HepG2 (cell line): ENCODE data around the gene MSI2. TPM values are rescaled to one million over a fixed set of nuclear protein-coding genes. Genes with fewer than 3 reads are reported as not detected.

Experiments used
- CCAR2 ChIP-seq: fragments of 200-400 bp; formaldehyde crosslinking; optimal IDR thresholded peaks from 2 replicates; pipeline ENCODE3; 2018; ENCODE audit warnings: low read depth, mild to moderate bottlenecking, low read length, moderate library complexity
- CEBPB ChIP-seq: IDR thresholded peaks from 2 replicates; pipeline ENCODE4 v1.6.1; 2011; ENCODE audit warnings: low read depth, low read length, improper control_type of control experiment, borderline replicate concordance
- DMAP1 ChIP-seq: IDR thresholded peaks from 2 replicates; pipeline ENCODE4 v1.6.1; 2016
- HHEX ChIP-seq: IDR thresholded peaks from 2 replicates; pipeline ENCODE4 v1.6.1; 2016; ENCODE audit warnings: control low read depth
- HOXA5 ChIP-seq: sonication (generic); formaldehyde crosslinking; IDR thresholded peaks from 2 replicates; pipeline ENCODE4 v1.4.0; 2020; ENCODE audit warnings: missing genetic modification reagents
- KDM2A ChIP-seq: sonication (generic); formaldehyde crosslinking; IDR thresholded peaks from 2 replicates; pipeline ENCODE4 v1.4.0; 2020; ENCODE audit warnings: low read depth, missing genetic modification reagents, borderline replicate concordance
- KLF9 ChIP-seq: IDR thresholded peaks from 2 replicates; pipeline ENCODE4 v1.6.1; 2016; ENCODE audit warnings: low read depth
- MBNL3 ChIP-seq: fragments of 250-450 bp; sonication (Bioruptor Pico); conservative IDR thresholded peaks from 2 replicates; pipeline ENCODE4 v1.8.0; 2022; ENCODE audit warnings: mild to moderate bottlenecking, inconsistent platforms
- NCOR1 ChIP-seq: fragments of 200-600 bp; sonication (generic); IDR thresholded peaks from 2 replicates; pipeline ENCODE4 v1.7.0; 2017; ENCODE audit warnings: antibody characterized with exemption, low read length, borderline replicate concordance
- NR2C2 ChIP-seq: sonication (generic); formaldehyde crosslinking; IDR thresholded peaks from 2 replicates; pipeline ENCODE4 v1.4.0; 2020; ENCODE audit warnings: missing genetic modification reagents, mild to moderate bottlenecking, moderate library complexity, borderline replicate concordance
- SP5 ChIP-seq: IDR thresholded peaks from 2 replicates; pipeline ENCODE4 v1.6.1; 2016; ENCODE audit warnings: low read depth, borderline replicate concordance
- STAG1 ChIP-seq: sonication (generic); formaldehyde crosslinking; IDR thresholded peaks from 2 replicates; pipeline ENCODE4 v1.4.0; 2020; ENCODE audit warnings: missing genetic modification reagents
- ZNF234 ChIP-seq: sonication (generic); formaldehyde crosslinking; conservative IDR thresholded peaks from 2 replicates; pipeline ENCODE4 v1.5.1; 2020; ENCODE audit warnings: mild to moderate bottlenecking, missing genetic modification reagents
- ZNF24 ChIP-seq: fragments of 450-650 bp; IDR thresholded peaks from 2 replicates; pipeline ENCODE4 v1.6.1; 2017; ENCODE audit warnings: antibody characterized with exemption, mild to moderate bottlenecking
- ZNF251 ChIP-seq: sonication (generic); formaldehyde crosslinking; IDR thresholded peaks from 2 replicates; pipeline ENCODE4 v1.9.0; 2021; ENCODE audit warnings: mild to moderate bottlenecking, missing genetic modification reagents
- ZNF264 ChIP-seq: sonication (generic); formaldehyde crosslinking; IDR thresholded peaks from 2 replicates; pipeline ENCODE4 v1.4.0; 2020; ENCODE audit warnings: missing genetic modification reagents
- ZNF768 ChIP-seq: sonication (generic); formaldehyde crosslinking; IDR thresholded peaks from 2 replicates; pipeline ENCODE4 v1.4.0; 2020; ENCODE audit warnings: missing genetic modification reagents
- ZNF772 ChIP-seq: sonication (generic); formaldehyde crosslinking; IDR thresholded peaks from 2 replicates; pipeline ENCODE4 v1.5.0; 2020; ENCODE audit warnings: mild to moderate bottlenecking, missing genetic modification reagents
- ZNF891 ChIP-seq: sonication (generic); formaldehyde crosslinking; IDR thresholded peaks from 2 replicates; pipeline ENCODE4 v1.5.0; 2020; ENCODE audit warnings: mild to moderate bottlenecking, missing genetic modification reagents
- polyA plus RNA-seq, 8 experiments: library from polyadenylated mRNA; depleted of rRNA in 3 of 8; stranded (reverse) in 7 of 8; unstranded in 1 of 8; fragments of >200 nt; fragmentation: Illumina TruSeq in 4 of 8; extraction: Trizol in 4 of 8; gene quantifications; 2 replicates each; pipeline versions ENCODE4 v1.2.1 to v1.2.3, GENCODE V29; 2011 to 2016; ENCODE audit warnings: low read depth in 4 of 8, missing spikeins in 1 of 8, mixed read lengths in 1 of 8; ENCODE audit not compliant: insufficient read depth in 1 of 8
- total RNA-seq, 5 experiments: library from RNA; depleted of rRNA; stranded (reverse); fragments of >200 nt; fragmentation: Illumina TruSeq; extraction: Trizol; gene quantifications; 2 replicates each; pipeline ENCODE4 v1.2.3, GENCODE V29; 2016; ENCODE audit warnings: low read depth in 1 of 5
- TF ChIP-seq, protein P1 (sequence below): sonication (generic); formaldehyde crosslinking; IDR thresholded peaks from 2 replicates; pipeline ENCODE4 v1.4.0; 2020; ENCODE audit warnings: missing genetic modification reagents, mild to moderate bottlenecking, borderline replicate concordance
- TF ChIP-seq, protein P2 (sequence below): sonication (generic); formaldehyde crosslinking; IDR thresholded peaks from 2 replicates; pipeline ENCODE4 v1.4.0; 2020; ENCODE audit warnings: missing genetic modification reagents

The MSI2 gene
- total and polyA plus RNA-seq, 2 of the 13 experiments (the other 11 are each of a cell fraction or from before 2014, with no cell fraction given), result 77.5 to 78.4 TPM

DNA sequence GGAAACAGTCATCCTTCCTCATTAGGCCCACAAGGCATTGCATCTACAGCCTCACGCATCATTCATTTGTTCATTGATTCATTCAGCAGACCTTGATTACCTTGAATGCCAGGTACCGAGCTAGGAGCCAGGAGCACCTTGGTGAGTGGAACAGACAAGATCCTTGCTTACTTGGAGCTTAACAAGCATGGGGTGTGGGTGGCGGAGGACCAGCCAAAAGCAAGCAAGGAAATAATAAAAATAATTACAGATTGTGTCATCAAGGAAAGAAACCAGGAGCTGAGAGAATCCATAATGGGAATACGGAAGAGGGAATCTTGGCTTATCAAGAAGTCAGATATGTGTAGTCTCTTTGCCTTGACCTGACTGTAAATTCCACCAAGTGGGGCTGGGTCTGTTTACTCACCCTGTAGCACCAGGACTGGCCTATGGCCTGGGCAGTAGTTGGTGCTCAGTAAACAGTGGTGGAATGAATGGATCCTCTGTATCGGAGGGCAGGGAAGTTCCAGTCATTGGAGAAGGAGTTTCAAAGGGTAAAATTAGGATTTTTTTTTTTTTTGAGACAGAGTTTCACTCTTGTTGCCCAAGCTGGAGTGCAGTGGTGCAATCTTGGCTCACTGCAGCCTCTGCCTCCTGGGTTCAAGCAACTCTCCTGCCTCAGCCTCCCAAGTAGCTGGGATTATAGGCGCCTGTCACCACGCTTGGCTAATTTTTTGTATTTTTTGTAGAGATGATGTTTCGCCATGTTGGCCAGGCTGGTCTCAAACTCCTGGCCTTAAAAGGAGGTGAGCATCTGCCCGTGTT lies 157.7 kb downstream of the MSI2 start (continued):
- TF ChIP-seq, protein P1, sequence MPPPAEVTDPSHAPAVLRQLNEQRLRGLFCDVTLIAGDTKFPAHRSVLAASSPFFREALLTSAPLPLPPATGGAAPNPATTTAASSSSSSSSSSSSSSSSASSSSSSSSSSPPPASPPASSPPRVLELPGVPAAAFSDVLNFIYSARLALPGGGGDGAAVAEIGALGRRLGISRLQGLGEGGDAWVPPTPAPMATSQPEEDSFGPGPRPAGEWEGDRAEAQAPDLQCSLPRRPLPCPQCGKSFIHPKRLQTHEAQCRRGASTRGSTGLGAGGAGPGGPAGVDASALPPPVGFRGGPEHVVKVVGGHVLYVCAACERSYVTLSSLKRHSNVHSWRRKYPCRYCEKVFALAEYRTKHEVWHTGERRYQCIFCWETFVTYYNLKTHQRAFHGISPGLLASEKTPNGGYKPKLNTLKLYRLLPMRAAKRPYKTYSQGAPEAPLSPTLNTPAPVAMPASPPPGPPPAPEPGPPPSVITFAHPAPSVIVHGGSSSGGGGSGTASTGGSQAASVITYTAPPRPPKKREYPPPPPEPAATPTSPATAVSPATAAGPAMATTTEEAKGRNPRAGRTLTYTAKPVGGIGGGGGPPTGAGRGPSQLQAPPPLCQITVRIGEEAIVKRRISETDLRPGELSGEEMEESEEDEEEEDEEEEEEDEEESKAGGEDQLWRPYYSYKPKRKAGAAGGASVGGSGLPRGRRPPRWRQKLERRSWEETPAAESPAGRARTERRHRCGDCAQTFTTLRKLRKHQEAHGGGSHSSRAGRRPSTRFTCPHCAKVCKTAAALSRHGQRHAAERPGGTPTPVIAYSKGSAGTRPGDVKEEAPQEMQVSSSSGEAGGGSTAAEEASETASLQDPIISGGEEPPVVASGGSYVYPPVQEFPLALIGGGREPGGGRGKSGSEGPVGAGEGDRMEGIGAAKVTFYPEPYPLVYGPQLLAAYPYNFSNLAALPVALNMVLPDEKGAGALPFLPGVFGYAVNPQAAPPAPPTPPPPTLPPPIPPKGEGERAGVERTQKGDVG (CRISPR knock-in tag), result peak; percentile 98
- no peak for TF ChIP-seq ZNF768 (CRISPR knock-in tag)
- no peak; the same call in 1 of the 2 replicates for TF ChIP-seq ZNF891
- TF ChIP-seq ZNF772 (CRISPR knock-in tag), result 0 out of 2 replicates have a peak, but pooled peaks have one; percentile 15
- TF ChIP-seq ZNF234 (CRISPR knock-in tag), result no peak
- TF ChIP-seq KDM2A (CRISPR knock-in tag), result peak; percentile 88
- TF ChIP-seq NR2C2 (CRISPR knock-in tag), result peak; percentile 82
- no peak for TF ChIP-seq HOXA5 (CRISPR knock-in tag)
- peak; percentile 86 for TF ChIP-seq SP5 (CRISPR knock-in tag)
- TF ChIP-seq HHEX (CRISPR knock-in tag), result no peak; the same call in 1 of the 2 replicates
- TF ChIP-seq, protein P2, sequence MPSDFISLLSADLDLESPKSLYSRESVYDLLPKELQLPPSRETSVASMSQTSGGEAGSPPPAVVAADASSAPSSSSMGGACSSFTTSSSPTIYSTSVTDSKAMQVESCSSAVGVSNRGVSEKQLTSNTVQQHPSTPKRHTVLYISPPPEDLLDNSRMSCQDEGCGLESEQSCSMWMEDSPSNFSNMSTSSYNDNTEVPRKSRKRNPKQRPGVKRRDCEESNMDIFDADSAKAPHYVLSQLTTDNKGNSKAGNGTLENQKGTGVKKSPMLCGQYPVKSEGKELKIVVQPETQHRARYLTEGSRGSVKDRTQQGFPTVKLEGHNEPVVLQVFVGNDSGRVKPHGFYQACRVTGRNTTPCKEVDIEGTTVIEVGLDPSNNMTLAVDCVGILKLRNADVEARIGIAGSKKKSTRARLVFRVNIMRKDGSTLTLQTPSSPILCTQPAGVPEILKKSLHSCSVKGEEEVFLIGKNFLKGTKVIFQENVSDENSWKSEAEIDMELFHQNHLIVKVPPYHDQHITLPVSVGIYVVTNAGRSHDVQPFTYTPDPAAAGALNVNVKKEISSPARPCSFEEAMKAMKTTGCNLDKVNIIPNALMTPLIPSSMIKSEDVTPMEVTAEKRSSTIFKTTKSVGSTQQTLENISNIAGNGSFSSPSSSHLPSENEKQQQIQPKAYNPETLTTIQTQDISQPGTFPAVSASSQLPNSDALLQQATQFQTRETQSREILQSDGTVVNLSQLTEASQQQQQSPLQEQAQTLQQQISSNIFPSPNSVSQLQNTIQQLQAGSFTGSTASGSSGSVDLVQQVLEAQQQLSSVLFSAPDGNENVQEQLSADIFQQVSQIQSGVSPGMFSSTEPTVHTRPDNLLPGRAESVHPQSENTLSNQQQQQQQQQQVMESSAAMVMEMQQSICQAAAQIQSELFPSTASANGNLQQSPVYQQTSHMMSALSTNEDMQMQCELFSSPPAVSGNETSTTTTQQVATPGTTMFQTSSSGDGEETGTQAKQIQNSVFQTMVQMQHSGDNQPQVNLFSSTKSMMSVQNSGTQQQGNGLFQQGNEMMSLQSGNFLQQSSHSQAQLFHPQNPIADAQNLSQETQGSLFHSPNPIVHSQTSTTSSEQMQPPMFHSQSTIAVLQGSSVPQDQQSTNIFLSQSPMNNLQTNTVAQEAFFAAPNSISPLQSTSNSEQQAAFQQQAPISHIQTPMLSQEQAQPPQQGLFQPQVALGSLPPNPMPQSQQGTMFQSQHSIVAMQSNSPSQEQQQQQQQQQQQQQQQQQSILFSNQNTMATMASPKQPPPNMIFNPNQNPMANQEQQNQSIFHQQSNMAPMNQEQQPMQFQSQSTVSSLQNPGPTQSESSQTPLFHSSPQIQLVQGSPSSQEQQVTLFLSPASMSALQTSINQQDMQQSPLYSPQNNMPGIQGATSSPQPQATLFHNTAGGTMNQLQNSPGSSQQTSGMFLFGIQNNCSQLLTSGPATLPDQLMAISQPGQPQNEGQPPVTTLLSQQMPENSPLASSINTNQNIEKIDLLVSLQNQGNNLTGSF, result no peak
- TF ChIP-seq ZNF251 (CRISPR knock-in tag), result 0 out of 2 replicates have a peak, but pooled peaks have one; percentile 22
- no peak for TF ChIP-seq ZNF24
- TF ChIP-seq CCAR2, result no peak
- TF ChIP-seq MBNL3 (CRISPR knock-in tag), result no peak
- TF ChIP-seq NCOR1, result peak; percentile 64; the same call in 1 of the 2 replicates
- TF ChIP-seq DMAP1 (CRISPR knock-in tag), result peak; percentile 78; the same call in 1 of the 2 replicates
- TF ChIP-seq STAG1 (CRISPR knock-in tag), result peak; percentile 45
- TF ChIP-seq ZNF264 (CRISPR knock-in tag), result peak; percentile 82
- peak; percentile 82; the same call in 1 of the 2 replicates for TF ChIP-seq KLF9 (CRISPR knock-in tag)
- peak; percentile 27; the same call in 1 of the 2 replicates for TF ChIP-seq CEBPB
